NT2/D1 (cell line): ENCODE measurements around the gene NOL4L.

Experiments
- DNase-seq: peaks from one replicate; pipeline ENCODE4 v3.0.0-alpha.2; 2011; ENCODE audit warnings: low read depth, low spot score
- H3K27me3 ChIP-seq: 2 replicates; pipeline ENCODE4 v1.6.0; 2011; ENCODE audit warnings: mild to moderate bottlenecking; ENCODE audit not compliant: insufficient read length, insufficient read depth
- H3K36me3 ChIP-seq: 2 replicates; pipeline ENCODE4 v1.6.1; 2011; ENCODE audit warnings: mild to moderate bottlenecking, low read length, mixed read lengths; ENCODE audit not compliant: insufficient read depth, insufficient read length
- H3K4me1 ChIP-seq: 2 replicates; pipeline ENCODE4 v1.5.1; 2011; ENCODE audit not compliant: insufficient read depth, insufficient read length
- H3K4me3 ChIP-seq: 2 replicates; pipeline ENCODE4 v1.5.1; 2011; ENCODE audit warnings: low read depth; ENCODE audit not compliant: insufficient read length
- H3K9ac ChIP-seq: 2 replicates; pipeline ENCODE4 v1.6.0; 2011; ENCODE audit warnings: low read depth; ENCODE audit not compliant: insufficient read length
- H3K9me3 ChIP-seq: 2 replicates; pipeline ENCODE4 v1.5.1; 2011; ENCODE audit warnings: mild to moderate bottlenecking, low read length; ENCODE audit not compliant: insufficient read depth
- SUZ12 ChIP-seq: IDR thresholded peaks from 2 replicates; pipeline ENCODE4 v1.6.1; 2011; ENCODE audit not compliant: insufficient read length, insufficient read depth; ENCODE audit errors: extremely low read depth
- YY1 ChIP-seq: IDR thresholded peaks from 2 replicates; pipeline ENCODE4 v1.6.1; 2011; ENCODE audit not compliant: insufficient read length, insufficient read depth
- ZNF274 ChIP-seq: IDR thresholded peaks from 2 replicates; pipeline ENCODE4 v1.6.1; 2011; ENCODE audit warnings: mild to moderate bottlenecking, low read depth, low read length

The NOL4L gene

GRCh38 chr20:32444474-32445220 lies 140.5 kb downstream of the NOL4L start:
- no peak for DNase-seq
- Histone ChIP-seq H3K9me3 (no peaks in the 10 kb centered on the region), H3K36me3 (peaks cover 47% of the 10 kb centered on the region), H3K4me3 (no peak overlapping the region), H3K4me1 (peaks cover 8% of the 10 kb centered on the region), H3K9ac (no peak overlapping the region), H3K27me3 (no peaks in the 10 kb centered on the region)
- TF ChIP-seq SUZ12 (no peak), ZNF274 (no peak), YY1 (no peak)

GRCh38 chr20:32443386-32443974 lies 141.7 kb downstream of the NOL4L start:
- Histone ChIP-seq H3K4me3 (no peak overlapping the region), H3K9me3 (no peaks in the 10 kb centered on the region), H3K36me3 (peaks cover 47% of the 10 kb centered on the region), H3K27me3 (no peaks in the 10 kb centered on the region), H3K9ac (no peak overlapping the region), H3K4me1 (peaks cover 8% of the 10 kb centered on the region)
- no peak for TF ChIP-seq ZNF274
- no peak for TF ChIP-seq SUZ12
- no peak for TF ChIP-seq YY1
- no peak for DNase-seq

- Histone ChIP-seq H3K9ac (no peak overlapping the region), H3K27me3 (no peaks in the 10 kb centered on the region), H3K4me3 (no peak overlapping the region), H3K4me1 (peaks cover 8% of the 10 kb centered on the region), H3K9me3 (no peaks in the 10 kb centered on the region), H3K36me3 (peaks cover 47% of the 10 kb centered on the region)
- no peak for DNase-seq
- TF ChIP-seq YY1: no peak
Observed at GRCh38 chr20:32442630-32443373, 142.3 kb downstream of the NOL4L start.

- Histone ChIP-seq H3K9me3 (no peaks in the 10 kb centered on the region), H3K36me3 (peaks cover 48% of the 10 kb centered on the region), H3K27me3 (no peaks in the 10 kb centered on the region), H3K9ac (no peak overlapping the region), H3K4me1 (peaks cover 8% of the 10 kb centered on the region), H3K4me3 (no peak overlapping the region)
- TF ChIP-seq SUZ12 (no peak), ZNF274 (no peak), YY1 (no peak)
- no peak for DNase-seq
Observed at GRCh38 chr20:32441638-32442037, 143.5 kb downstream of the NOL4L start.

GRCh38 chr20:32440758-32441078 lies 144.4 kb downstream of the NOL4L start:
- Histone ChIP-seq H3K9ac (no peak overlapping the region), H3K9me3 (no peaks in the 10 kb centered on the region), H3K4me1 (peaks cover 4% of the 10 kb centered on the region), H3K4me3 (no peak overlapping the region), H3K27me3 (no peaks in the 10 kb centered on the region), H3K36me3 (peaks cover 48% of the 10 kb centered on the region)
- TF ChIP-seq SUZ12 (no peak), ZNF274 (no peak), YY1 (no peak)
- DNase-seq: no peak

- Histone ChIP-seq H3K4me1 (peaks cover 3% of the 10 kb centered on the region), H3K9me3 (no peaks in the 10 kb centered on the region), H3K27me3 (no peaks in the 10 kb centered on the region), H3K4me3 (no peak overlapping the region), H3K36me3 (peaks cover 50% of the 10 kb centered on the region), H3K9ac (no peak overlapping the region)
- no peak for DNase-seq
- TF ChIP-seq YY1: no peak
- no peak for TF ChIP-seq ZNF274
- TF ChIP-seq SUZ12: no peak
Observed at GRCh38 chr20:32440069-32440757, 144.9 kb downstream of the NOL4L start.
